Fibroblast of skin of scalp (primary cell): ENCODE results near the gene BOD1.
"Not testable (repeated sequence)": the region's sequence is repeated elsewhere in the genome, so short reads cannot be mapped to it uniquely, and the experiment has no call there.

Experiments used
- DNase-seq: peaks from one replicate; pipeline ENCODE4 v3.0.0-alpha.2; 2013

Gene BOD1

GRCh38 chr5:173615884-173616576 is 420 bp downstream of the BOD1 start:
- peak; percentile 72 for DNase-seq

GRCh38 chr5:173614591-173614990 is 1.9 kb downstream of the BOD1 start:
- DNase-seq: no peak

GRCh38 chr5:173613433-173614159 is 2.9 kb downstream of the BOD1 start:
- DNase-seq: no peak

- no peak for DNase-seq
Observed at GRCh38 chr5:173612948-173613347, 3.5 kb downstream of the BOD1 start.

DNA sequence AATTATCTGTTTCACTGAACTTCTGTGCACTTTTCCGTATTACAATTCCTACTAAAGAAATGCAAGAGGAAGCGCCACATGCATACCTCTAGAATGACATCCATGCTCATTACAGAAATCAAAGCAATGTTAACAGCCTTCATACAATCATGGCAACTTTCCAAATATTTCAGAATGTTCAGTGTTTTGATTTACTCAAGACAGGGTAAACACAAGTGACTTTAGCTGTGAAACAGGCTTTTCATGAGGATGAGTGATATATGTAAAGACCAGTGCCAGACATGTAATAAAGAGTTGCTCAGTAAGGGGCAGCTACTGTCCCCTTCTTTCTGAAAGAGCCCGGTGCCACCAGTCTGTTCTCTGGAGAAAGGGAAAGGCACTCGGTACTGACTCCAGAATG is 4.7 kb downstream of the BOD1 start:
- DNase-seq: no peak

- no peak for DNase-seq
Observed at GRCh38 chr5:173604141-173604540, 12.3 kb downstream of the BOD1 start.

DNA sequence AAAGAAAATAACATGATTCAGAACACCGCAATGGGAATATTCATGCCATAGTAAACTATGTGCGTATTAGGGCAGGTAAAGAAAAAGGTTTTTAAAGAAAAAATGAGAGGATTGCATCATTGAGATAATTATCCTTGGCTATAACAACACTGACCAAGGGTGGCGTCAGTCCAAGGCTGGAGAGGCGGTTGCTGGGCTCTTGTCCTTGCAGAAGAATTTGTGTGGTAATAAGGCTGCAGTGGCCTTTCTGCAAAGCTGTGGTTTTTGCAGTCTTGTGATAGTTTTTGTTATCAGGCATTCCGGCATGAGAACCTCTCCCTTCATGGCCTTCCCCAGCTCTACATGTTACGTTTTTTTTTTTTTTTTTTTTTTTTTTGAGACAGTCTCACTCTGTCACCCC is 14.0 kb downstream of the BOD1 start:
- DNase-seq: peak; percentile 50

GRCh38 chr5:173598686-173599085 is 17.8 kb downstream of the BOD1 start:
- DNase-seq: no peak

DNA sequence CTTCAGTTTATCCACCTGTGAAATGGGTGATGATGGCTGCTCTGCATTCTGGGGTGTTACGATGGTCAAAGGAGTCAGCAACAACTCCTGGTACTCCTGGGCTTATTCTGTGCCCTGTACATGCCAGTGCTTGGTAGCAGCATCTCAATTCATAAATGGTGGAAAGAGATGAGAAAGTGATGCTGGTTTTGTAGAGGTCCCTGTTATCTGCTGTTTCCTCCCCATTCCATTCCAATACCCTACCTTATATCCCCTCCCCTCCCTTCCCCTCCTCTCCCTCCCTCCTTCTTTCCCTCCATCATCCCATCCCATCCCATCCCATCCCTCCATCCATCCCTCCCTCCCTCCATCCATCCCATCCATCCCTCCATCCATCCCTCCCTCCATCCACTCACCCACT is 19.1 kb downstream of the BOD1 start:
- no peak for DNase-seq

- DNase-seq: no peak
Observed at GRCh38 chr5:173595841-173596240, 20.6 kb downstream of the BOD1 start.

DNA sequence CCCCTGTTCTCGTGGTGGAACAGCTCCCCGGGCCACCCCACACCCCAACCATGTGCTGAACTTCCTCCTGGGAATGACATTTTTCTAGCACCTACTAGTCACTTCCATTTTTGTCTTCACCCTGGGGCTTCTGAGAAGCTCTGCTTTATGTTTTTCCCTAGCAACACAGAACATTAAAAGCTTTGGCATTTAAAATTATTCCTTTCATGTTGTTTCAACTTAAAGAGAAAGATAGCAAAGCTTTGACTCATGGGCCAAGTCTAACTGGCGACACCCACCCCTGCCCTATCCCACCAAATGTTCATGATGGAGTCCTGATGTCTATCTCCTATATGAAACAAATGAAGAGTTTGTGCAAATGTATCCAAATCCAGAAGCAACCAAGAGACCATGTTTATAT is 22.4 kb downstream of the BOD1 start:
- peak; percentile 71 for DNase-seq

DNA sequence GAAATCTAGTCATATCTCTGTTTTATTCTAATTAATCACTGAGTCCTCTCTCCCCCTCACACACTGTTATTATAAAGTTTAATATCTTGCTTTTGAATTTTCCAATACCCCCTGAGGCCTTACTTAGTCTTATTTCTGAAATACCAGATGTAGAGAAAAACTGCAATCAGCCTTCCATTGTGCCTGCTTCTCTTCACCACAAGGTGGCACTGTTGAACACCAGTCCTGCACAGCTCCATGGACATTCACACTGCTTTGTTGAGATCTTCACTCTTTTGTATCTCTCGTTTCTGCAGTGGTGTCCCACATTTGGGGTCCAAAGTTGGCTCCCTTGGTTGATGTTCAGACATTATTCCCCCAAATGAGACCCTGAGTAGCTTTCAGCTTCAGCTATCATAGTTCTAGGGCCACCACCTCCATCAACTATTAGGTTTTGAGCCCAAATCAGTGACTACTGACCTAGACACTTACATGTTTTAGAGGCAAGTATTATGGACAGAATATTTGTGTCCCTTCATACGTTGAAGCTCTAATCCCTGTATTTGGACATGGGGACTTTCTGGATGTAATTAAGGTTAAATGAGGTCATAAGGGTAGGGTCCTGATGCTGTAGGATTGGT is 24.3 kb downstream of the BOD1 start:
- DNase-seq: no peak

DNA sequence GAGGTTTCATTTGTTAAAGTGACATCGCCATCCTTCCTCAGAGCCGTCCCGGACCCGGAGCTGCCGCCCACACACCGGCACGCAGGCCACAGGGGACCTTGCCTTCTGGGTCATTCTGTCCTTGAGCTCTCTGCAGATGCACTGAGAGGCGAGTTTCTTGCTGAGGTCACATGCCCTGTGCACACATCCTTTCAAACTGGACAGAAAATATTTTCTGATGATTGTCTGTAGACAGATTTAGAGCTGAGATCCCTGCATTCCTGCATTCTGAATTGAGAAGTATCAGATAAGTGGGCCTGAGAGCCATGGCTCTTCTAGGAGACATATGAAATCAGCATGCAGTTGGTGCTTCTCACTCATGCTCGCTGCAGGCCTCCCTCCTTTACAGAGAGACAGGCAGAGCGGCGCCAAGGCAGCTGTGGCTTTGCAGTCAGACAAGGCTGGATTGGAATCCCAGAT is 25.4 kb downstream of the BOD1 start:
- no peak for DNase-seq

DNA sequence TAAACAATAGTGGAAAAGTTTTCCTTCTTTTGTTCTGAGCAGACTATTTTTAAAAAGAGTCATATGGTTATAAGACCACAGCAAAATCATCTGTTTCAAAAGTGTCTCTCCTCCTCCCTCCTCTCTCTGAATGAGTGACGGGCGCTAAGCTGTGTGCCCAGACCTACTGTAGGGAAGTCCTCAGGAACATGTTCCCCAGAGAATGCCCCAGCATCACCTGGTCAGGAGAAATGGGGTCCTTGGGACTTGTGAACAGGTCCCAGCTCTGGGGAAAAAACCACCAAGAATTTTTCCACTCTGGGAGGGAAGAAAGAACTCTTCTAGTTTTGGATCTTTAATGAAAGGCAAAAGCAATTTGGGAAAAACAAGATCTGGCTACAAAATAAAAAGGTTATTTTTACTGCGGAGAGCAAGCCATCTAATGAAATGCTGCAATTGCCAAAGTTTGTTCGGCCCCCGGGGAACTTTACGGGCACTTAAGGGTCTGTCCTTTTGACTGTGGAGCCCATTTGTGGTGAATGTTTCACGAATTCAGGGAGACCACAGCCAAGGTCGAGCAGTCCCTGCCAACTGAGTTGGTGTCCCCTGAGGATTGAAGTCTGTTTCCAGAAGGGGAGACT is 25.9 kb downstream of the BOD1 start:
- DNase-seq: no peak

DNA sequence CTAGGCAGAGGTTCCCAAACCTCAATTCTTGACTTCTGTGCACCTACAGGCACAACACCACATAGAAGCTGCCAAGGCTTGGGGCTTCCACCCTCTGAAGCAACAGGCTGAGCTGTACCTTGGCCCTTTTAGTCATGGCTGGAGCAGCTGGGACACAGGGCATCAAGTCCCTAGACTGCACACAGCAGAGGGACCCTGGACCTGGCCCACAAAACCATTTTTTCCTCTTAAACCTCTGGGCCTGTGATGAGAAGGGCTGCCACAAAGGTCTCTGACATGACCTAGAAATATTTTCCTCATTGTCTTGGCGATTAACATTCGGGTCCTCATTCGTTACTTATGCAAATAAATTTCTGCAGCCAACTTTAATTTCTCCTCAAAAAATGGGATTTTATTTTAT is 30.3 kb downstream of the BOD1 start:
- not testable (repeated sequence) for DNase-seq

GRCh38 chr5:173583346-173583745 is 33.1 kb downstream of the BOD1 start:
- DNase-seq: no peak

- DNase-seq: peak; percentile 84
Observed at GRCh38 chr5:173582216-173583111, 34.0 kb downstream of the BOD1 start.

- DNase-seq: peak; percentile 61
Observed at GRCh38 chr5:173581408-173582215, 34.8 kb downstream of the BOD1 start.

DNA sequence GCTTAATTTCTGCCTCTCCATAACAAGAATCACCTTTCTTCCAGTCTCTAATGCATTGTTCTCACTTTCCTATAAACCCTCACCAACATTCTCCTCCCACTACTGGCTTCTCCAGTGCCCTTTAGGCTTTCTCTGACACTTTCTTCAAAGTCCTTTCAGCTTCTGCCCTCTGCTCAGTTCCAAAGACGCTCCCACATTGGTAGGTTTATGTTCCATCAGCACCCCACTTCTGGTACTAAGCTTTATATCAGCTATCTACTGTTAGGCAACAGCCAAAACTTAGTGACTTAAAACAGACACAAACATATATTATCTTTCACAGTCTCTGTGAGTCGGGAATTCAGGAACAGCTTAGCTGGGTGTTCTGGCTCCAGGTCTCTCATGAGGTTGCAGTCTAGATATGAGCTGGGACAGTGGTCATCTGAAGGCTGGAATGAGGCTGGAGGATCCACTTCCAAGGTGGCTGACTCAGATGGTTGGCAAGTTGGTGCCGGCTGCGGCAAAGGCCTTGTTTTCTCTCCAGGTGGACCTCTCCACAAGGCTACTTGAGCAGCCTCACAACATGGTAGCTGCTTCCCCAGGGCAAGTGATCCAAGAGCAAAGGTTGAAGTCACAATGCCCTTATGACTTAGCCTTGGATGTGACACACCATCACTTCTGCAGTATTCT is 37.4 kb downstream of the BOD1 start:
- DNase-seq: no peak

GRCh38 chr5:173577817-173578216 is 38.6 kb downstream of the BOD1 start:
- no peak for DNase-seq

GRCh38 chr5:173577166-173577565 is 39.3 kb downstream of the BOD1 start:
- DNase-seq: no peak
